G401.6 (cell line): ENCODE measurements around the gene POU2AF1.

ENCODE experiments used
- FAIRE-seq: peaks from 2 replicates; lab custom pipeline; 2012; peaks lifted over from hg19 to GRCh38; lab: Jason Lieb, UNC

The POU2AF1 gene

GRCh38 chr11:111384494-111384893 is 5.4 kb upstream of the POU2AF1 start:
- no peak for FAIRE-seq

GRCh38 chr11:111382451-111382850 is 3.4 kb upstream of the POU2AF1 start:
- FAIRE-seq, result no peak

- FAIRE-seq, result no peak
These were observed 594 bp upstream of the POU2AF1 start for GRCh38 chr11:111379602-111380136.

- FAIRE-seq, result no peak
These were observed 752 bp downstream of the POU2AF1 start for GRCh38 chr11:111378185-111378860.

- no peak for FAIRE-seq
These were observed 2.7 kb downstream of the POU2AF1 start for GRCh38 chr11:111376181-111376871.

- no peak for FAIRE-seq
These were observed 5.5 kb downstream of the POU2AF1 start for GRCh38 chr11:111373590-111373989.

GRCh38 chr11:111372538-111372937 is 6.5 kb downstream of the POU2AF1 start:
- FAIRE-seq, result no peak

- FAIRE-seq, result no peak
These were observed 8.0 kb downstream of the POU2AF1 start for GRCh38 chr11:111370902-111371578.

GRCh38 chr11:111370270-111370901 is 8.7 kb downstream of the POU2AF1 start:
- FAIRE-seq, result no peak

- no peak for FAIRE-seq
These were observed 10.9 kb downstream of the POU2AF1 start for GRCh38 chr11:111368285-111368560.

GRCh38 chr11:111367411-111368284 is 11.4 kb downstream of the POU2AF1 start:
- no peak for FAIRE-seq

GRCh38 chr11:111366560-111367410 is 12.3 kb downstream of the POU2AF1 start:
- no peak for FAIRE-seq

GRCh38 chr11:111365722-111366559 is 13.1 kb downstream of the POU2AF1 start:
- no peak for FAIRE-seq

- FAIRE-seq, result no peak
These were observed 14.6 kb downstream of the POU2AF1 start for GRCh38 chr11:111364503-111364902.

- FAIRE-seq, result no peak
These were observed 15.1 kb downstream of the POU2AF1 start for GRCh38 chr11:111363985-111364384.

GRCh38 chr11:111362887-111363411 is 16.1 kb downstream of the POU2AF1 start:
- no peak for FAIRE-seq

GRCh38 chr11:111361874-111362273 is 17.2 kb downstream of the POU2AF1 start:
- FAIRE-seq, result no peak

- no peak for FAIRE-seq
These were observed 17.8 kb downstream of the POU2AF1 start for GRCh38 chr11:111361052-111361801.
